GM15510 (cell line): Measurements from ENCODE around the gene KIF1A.
"Not testable (repeated sequence)": the region's sequence is repeated elsewhere in the genome, so short reads cannot be mapped to it uniquely, and the experiment has no call there.

Experiments
- POLR2A ChIP-seq: IDR thresholded peaks from 3 replicates; pipeline ENCODE4 v1.6.1; 2011; ENCODE audit warnings: borderline replicate concordance; ENCODE audit not compliant: insufficient read length; ENCODE audit errors: extremely low read depth

KIF1A gene

DNA sequence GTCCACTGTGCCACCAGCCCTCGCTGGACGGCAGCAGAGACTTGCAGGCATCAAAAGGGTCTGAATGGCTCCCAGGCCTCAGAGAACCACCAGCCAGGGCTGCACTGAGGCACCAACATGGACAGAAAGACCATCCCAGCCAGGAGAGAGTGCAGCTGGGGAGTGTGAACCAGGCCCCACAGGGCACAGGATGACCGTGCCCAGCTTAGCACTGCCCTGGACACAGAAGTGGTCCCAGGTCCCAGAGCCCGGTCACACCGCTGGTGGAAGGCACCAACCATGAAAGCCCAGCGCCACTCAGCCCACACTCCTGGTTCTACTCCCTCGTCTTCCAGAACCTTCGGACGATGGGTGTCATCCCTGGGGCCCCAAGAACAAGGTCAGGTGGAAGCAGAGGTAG, 107.9 kb downstream of the KIF1A start:
- no peak for TF ChIP-seq POLR2A

- no peak for TF ChIP-seq POLR2A
These were observed 108.3 kb downstream of the KIF1A start for GRCh38 chr2:240711701-240712100.

DNA sequence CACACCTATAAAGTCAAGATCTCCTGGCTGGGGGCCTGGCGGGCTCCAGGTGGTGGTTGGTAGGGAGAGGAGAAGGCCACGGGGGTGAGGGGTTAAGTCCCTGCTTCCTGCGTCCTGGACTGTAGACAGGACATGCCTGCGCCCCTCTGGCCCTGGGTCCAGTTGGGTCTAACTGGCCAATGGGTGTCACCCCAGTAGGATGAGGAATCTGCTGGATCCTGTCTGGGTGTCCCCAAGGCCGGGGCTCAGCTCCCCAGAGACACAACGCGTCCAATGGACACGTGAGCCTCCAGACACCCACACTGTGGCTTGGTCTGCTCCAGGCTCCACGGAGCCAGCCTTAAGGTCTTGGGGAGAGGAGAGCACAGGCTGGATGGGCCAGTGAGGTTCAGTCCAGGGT, 108.7 kb downstream of the KIF1A start:
- TF ChIP-seq POLR2A: no peak

DNA sequence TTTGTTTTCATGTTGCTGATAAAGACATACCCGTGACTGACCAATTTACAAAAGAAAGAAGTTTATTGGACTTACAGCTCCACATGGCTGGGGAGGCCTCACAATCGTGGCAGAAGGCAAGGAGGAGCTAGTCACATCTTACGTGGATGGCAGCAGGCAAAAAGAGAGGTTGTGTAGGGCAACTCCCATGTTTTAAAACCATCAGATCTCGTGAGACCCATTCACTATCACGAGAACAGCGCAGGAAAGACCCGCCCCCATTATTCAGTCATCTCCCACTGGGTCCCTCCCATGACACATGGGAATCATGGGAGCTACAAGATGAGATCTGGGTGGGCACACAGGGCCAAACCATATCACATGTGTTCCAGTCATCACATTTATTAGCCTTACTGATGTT, 111.6 kb downstream of the KIF1A start:
- TF ChIP-seq POLR2A: no peak

DNA sequence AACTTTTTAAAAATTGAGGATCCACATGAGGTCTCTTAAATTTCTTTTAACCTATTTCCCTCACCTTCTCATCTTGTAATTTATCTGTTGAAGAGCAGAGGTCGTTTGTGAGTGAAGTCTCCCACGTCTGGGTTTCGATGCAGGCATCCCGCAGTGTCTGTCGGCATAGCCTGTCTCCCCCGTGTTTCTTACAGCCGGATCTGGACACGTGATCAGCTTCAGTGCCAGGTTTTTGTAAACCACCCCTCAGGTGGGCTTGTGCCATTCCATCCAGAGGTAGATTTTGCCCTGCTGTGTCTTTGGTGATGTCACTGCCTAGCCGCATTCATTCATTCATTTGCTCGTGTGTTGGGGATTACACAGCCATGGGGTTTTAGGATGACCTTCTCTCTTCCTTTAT, 112.2 kb downstream of the KIF1A start:
- TF ChIP-seq POLR2A: no peak

GRCh38 chr2:240707043-240707756, 112.8 kb downstream of the KIF1A start:
- no peak for TF ChIP-seq POLR2A

GRCh38 chr2:240705204-240705791, 114.7 kb downstream of the KIF1A start:
- TF ChIP-seq POLR2A: no peak

GRCh38 chr2:240704651-240705050, 115.4 kb downstream of the KIF1A start:
- TF ChIP-seq POLR2A: no peak

- no peak for TF ChIP-seq POLR2A
These were observed 116.3 kb downstream of the KIF1A start for GRCh38 chr2:240703417-240704341.

DNA sequence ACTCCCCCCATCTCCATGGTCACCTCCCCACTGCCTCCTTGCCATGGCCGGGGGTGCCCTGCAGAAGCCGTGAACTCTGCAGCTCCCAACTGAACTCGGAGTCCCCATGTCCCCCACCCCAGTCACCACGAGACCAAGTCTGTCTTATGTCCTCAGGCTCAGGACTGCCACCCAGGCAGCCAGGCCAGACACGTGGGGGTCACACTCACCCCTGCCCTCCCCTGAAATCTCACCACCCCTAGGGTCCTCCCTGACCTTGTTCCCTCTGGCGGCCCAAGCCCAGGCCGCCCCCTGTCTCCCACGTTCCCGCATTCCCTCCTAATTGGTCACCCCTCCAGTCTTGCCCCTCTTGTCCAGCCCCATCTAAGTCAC, 117.4 kb downstream of the KIF1A start:
- TF ChIP-seq POLR2A: no peak

GRCh38 chr2:240701736-240702639, 118.0 kb downstream of the KIF1A start:
- no peak for TF ChIP-seq POLR2A

GRCh38 chr2:240701091-240701735, 118.8 kb downstream of the KIF1A start:
- no peak for TF ChIP-seq POLR2A

- TF ChIP-seq POLR2A: not testable (repeated sequence)
These were observed 128.2 kb downstream of the KIF1A start, which contains the start of gene AQP12A for GRCh38 chr2:240691631-240692420. Gene AQP12A, plus strand, starts transcription at chr2:240691866. Its CDS starts 48 bp downstream, at chr2:240691914.

GRCh38 chr2:240689975-240690374, 130.0 kb downstream of the KIF1A start:
- no peak for TF ChIP-seq POLR2A

DNA sequence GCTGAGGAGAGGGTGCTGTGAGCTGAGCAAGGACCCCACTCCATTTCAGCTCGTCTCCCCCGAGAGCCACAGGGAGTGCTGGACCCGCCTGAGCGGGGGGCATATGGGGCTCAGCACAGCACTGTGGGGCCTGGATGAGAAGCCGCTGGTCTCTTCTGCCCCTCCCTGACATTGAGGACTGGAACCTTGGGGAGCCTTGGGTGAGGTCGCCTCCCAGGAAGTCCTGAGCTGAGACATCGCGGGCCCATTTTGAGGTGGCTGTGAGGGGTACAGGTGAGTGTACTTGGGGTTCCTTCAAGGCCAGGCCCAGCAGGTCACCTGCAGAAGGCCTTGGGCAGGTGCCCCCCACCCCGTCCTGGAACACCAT, 131.5 kb downstream of the KIF1A start:
- no peak for TF ChIP-seq POLR2A
